ENCODE data around the gene FLACC1. TPM values are rescaled to one million over a fixed set of nuclear protein-coding genes. Genes with fewer than 3 reads are reported as not detected.

Gene FLACC1
- total and polyA plus RNA-seq, 2 experiments from 2014 or later: 0.10 to 0.27 TPM

GRCh38 chr2:201246280-201246679 lies 110.9 kb downstream of the FLACC1 start:
- H4K20me1 ChIP-seq (replicated peaks; ENCODE audit: insufficient read depth): no peaks in the 10 kb centered on the region
- H3K27ac Mint-ChIP-seq: no peak overlapping the region
- DNase-seq (ENCODE audit: low spot score) (no peak), ATAC-seq (no peak)
- H3K27ac ChIP-seq (ENCODE audit: low read depth): no peak overlapping the region
- no peaks in the 10 kb centered on the region for H3K9me3 Mint-ChIP-seq
- no peak overlapping the region for H3K4me3 ChIP-seq
- H3K79me2 ChIP-seq (replicated peaks; ENCODE audit: insufficient read depth): no peaks in the 10 kb centered on the region
- TF ChIP-seq NANOG (IDR thresholded peaks at IDR 0.05; ENCODE audit: borderline replicate concordance): no peak
- TF ChIP-seq POLR2AphosphoS5 (IDR thresholded peaks at IDR 0.05; ENCODE audit: low read depth): no peak
- H3K4me1 Mint-ChIP-seq: no peaks in the 10 kb centered on the region
- no peaks in the 10 kb centered on the region for H3F3A ChIP-seq (replicated peaks; ENCODE audit: low read depth)
- no peak overlapping the region; the same call in 2 of the 3 replicates for H3K4me3 Mint-ChIP-seq
- H3K36me3 ChIP-seq (ENCODE audit: insufficient read depth): no peaks in the 10 kb centered on the region
- H3K4me1 ChIP-seq (ENCODE audit: insufficient read depth): no peaks in the 10 kb centered on the region
- no peak overlapping the region for H2AFZ ChIP-seq
- H3K36me3 Mint-ChIP-seq (ENCODE audit: low read depth): peaks cover 3% of the 10 kb centered on the region; the same call in 1 of the 3 replicates
- no peak overlapping the region for H3K4me2 ChIP-seq
- H3K9me2 ChIP-seq (ENCODE audit: insufficient read depth): no peaks in the 10 kb centered on the region
- no peaks in the 10 kb centered on the region for H3K27me3 ChIP-seq (ENCODE audit: insufficient read depth)
- peaks cover 3% of the 10 kb centered on the region for H3K27me3 Mint-ChIP-seq (ENCODE audit: insufficient read depth, low read depth, poor library complexity)

GRCh38 chr2:201244829-201245228 lies 112.3 kb downstream of the FLACC1 start:
- Histone ChIP-seq H3K4me1 (ENCODE audit: insufficient read depth) (no peaks in the 10 kb centered on the region), H2AFZ (no peak overlapping the region), H3K79me2 (replicated peaks; ENCODE audit: insufficient read depth) (no peaks in the 10 kb centered on the region), H3F3A (replicated peaks; ENCODE audit: low read depth) (no peaks in the 10 kb centered on the region), H3K4me3 (no peak overlapping the region), H3K27ac (ENCODE audit: low read depth) (no peak overlapping the region), H4K20me1 (replicated peaks; ENCODE audit: insufficient read depth) (no peaks in the 10 kb centered on the region), H3K27me3 (ENCODE audit: insufficient read depth) (no peaks in the 10 kb centered on the region), H3K9me2 (ENCODE audit: insufficient read depth) (no peaks in the 10 kb centered on the region), H3K4me2 (no peak overlapping the region), H3K36me3 (ENCODE audit: insufficient read depth) (no peaks in the 10 kb centered on the region)
- H3K4me1 Mint-ChIP-seq: no peaks in the 10 kb centered on the region
- H3K9me3 Mint-ChIP-seq: peaks cover 3% of the 10 kb centered on the region; the same call in 2 of the 3 replicates
- no peak overlapping the region for H3K27ac Mint-ChIP-seq
- peaks cover 3% of the 10 kb centered on the region for H3K27me3 Mint-ChIP-seq (ENCODE audit: insufficient read depth, low read depth, poor library complexity)
- DNase-seq (ENCODE audit: low spot score): no peak
- no peak overlapping the region for H3K4me3 Mint-ChIP-seq
- H3K36me3 Mint-ChIP-seq (ENCODE audit: low read depth): peaks cover 7% of the 10 kb centered on the region; the same call in 2 of the 3 replicates
- TF ChIP-seq CTCF (conservative IDR thresholded peaks at IDR 0.05; ENCODE audit: low read depth in 2 of 2): peak; percentile 18 to 31; a peak in 3 of 4 replicates
- TF ChIP-seq POLR2AphosphoS5 (IDR thresholded peaks at IDR 0.05; ENCODE audit: low read depth): no peak
- TF ChIP-seq NANOG (IDR thresholded peaks at IDR 0.05; ENCODE audit: borderline replicate concordance): no peak
- TF ChIP-seq ZNF331 (CRISPR knock-in tag; IDR thresholded peaks at IDR 0.05; ENCODE audit: low read depth): no peak
- no peak for TF ChIP-seq STAT1 (IDR thresholded peaks at IDR 0.05; ENCODE audit: unreplicated experiment)
- no peak for ATAC-seq

GRCh38 chr2:201242571-201243277 lies 114.4 kb downstream of the FLACC1 start:
- Histone ChIP-seq H2AFZ (no peak overlapping the region), H3F3A (replicated peaks; ENCODE audit: low read depth) (no peaks in the 10 kb centered on the region), H4K20me1 (replicated peaks; ENCODE audit: insufficient read depth) (no peaks in the 10 kb centered on the region), H3K9me2 (ENCODE audit: insufficient read depth) (no peaks in the 10 kb centered on the region), H3K27me3 (ENCODE audit: insufficient read depth) (no peaks in the 10 kb centered on the region), H3K36me3 (ENCODE audit: insufficient read depth) (no peaks in the 10 kb centered on the region), H3K27ac (ENCODE audit: low read depth) (no peak overlapping the region), H3K4me1 (ENCODE audit: insufficient read depth) (no peaks in the 10 kb centered on the region), H3K4me2 (no peak overlapping the region), H3K79me2 (replicated peaks; ENCODE audit: insufficient read depth) (no peaks in the 10 kb centered on the region), H3K4me3 (no peak overlapping the region)
- no peak for ATAC-seq
- no peaks in the 10 kb centered on the region for H3K4me1 Mint-ChIP-seq
- peaks cover 15% of the 10 kb centered on the region; the same call in 2 of the 3 replicates for H3K36me3 Mint-ChIP-seq (ENCODE audit: low read depth)
- H3K4me3 Mint-ChIP-seq: no peak overlapping the region
- no peak for DNase-seq (ENCODE audit: low spot score)
- no peaks in the 10 kb centered on the region for H3K27me3 Mint-ChIP-seq (ENCODE audit: insufficient read depth, low read depth, poor library complexity)
- peaks cover 9% of the 10 kb centered on the region; the same call in 2 of the 3 replicates for H3K9me3 Mint-ChIP-seq
- no peak overlapping the region for H3K27ac Mint-ChIP-seq
- TF ChIP-seq ZNF114 (CRISPR knock-in tag; IDR thresholded peaks at IDR 0.05) (no peak), ETS1 (IDR thresholded peaks at IDR 0.05) (no peak), CREB1 (CRISPR knock-in tag; IDR thresholded peaks at IDR 0.05; ENCODE audit: low read depth) (no peak), EZH2 (IDR thresholded peaks at IDR 0.05; ENCODE audit: low read depth, unreplicated experiment) (no peak), EZH2phosphoT487 (IDR thresholded peaks at IDR 0.05; ENCODE audit: unreplicated experiment) (no peak), POLR2AphosphoS5 (IDR thresholded peaks at IDR 0.05; ENCODE audit: low read depth) (no peak), CTCF (conservative IDR thresholded peaks at IDR 0.05; ENCODE audit: low read depth in 2 of 2) (no peak)
